GM21529 (cell line): Measurements from ENCODE around the gene TSPEAR.
"Not testable (repeated sequence)": the region's sequence is repeated elsewhere in the genome, so short reads cannot be mapped to it uniquely, and the experiment has no call there.

Source experiments
- ATAC-seq: cut with Tn5 transposase; IDR thresholded peaks from one replicate; pipeline ENCODE4 v1.9.1; 2021; ENCODE audit not compliant: unreplicated experiment

TSPEAR gene

GRCh38 chr21:44479556-44480199 is 231.7 kb downstream of the TSPEAR start:
- ATAC-seq: not testable (repeated sequence)

GRCh38 chr21:44478801-44479167 is 232.6 kb downstream of the TSPEAR start:
- no peak for ATAC-seq

- no peak for ATAC-seq
These were observed 233.1 kb downstream of the TSPEAR start for GRCh38 chr21:44478124-44478800.

GRCh38 chr21:44477712-44478111 is 233.7 kb downstream of the TSPEAR start:
- no peak for ATAC-seq

GRCh38 chr21:44477131-44477530 is 234.2 kb downstream of the TSPEAR start:
- ATAC-seq: no peak

GRCh38 chr21:44475266-44475845 is 236.0 kb downstream of the TSPEAR start:
- ATAC-seq: no peak

GRCh38 chr21:44473915-44474555 is 237.3 kb downstream of the TSPEAR start:
- ATAC-seq: no peak

GRCh38 chr21:44471996-44472395 is 239.4 kb downstream of the TSPEAR start:
- no peak for ATAC-seq

GRCh38 chr21:44471341-44471740 is 240.0 kb downstream of the TSPEAR start:
- ATAC-seq: no peak

GRCh38 chr21:44467859-44468195 is 243.5 kb downstream of the TSPEAR start:
- no peak for ATAC-seq

- ATAC-seq: no peak
These were observed 244.1 kb downstream of the TSPEAR start for GRCh38 chr21:44466996-44467858.

- no peak for ATAC-seq
These were observed 244.9 kb downstream of the TSPEAR start for GRCh38 chr21:44466351-44466954.

- ATAC-seq: no peak
These were observed 247.0 kb downstream of the TSPEAR start for GRCh38 chr21:44464351-44464750.

GRCh38 chr21:44463724-44464123 is 247.6 kb downstream of the TSPEAR start:
- ATAC-seq: no peak

GRCh38 chr21:44462834-44463200 is 248.6 kb downstream of the TSPEAR start:
- no peak for ATAC-seq

- ATAC-seq: no peak
These were observed 249.1 kb downstream of the TSPEAR start for GRCh38 chr21:44462086-44462833.

- ATAC-seq: no peak
These were observed 249.8 kb downstream of the TSPEAR start for GRCh38 chr21:44461464-44462001.

GRCh38 chr21:44461005-44461404 is 250.4 kb downstream of the TSPEAR start:
- no peak for ATAC-seq

GRCh38 chr21:44460441-44460755 is 251.0 kb downstream of the TSPEAR start:
- ATAC-seq: no peak
